Loucy (cell line): ENCODE results near the gene EDC3.
"Not testable (repeated sequence)": the region's sequence is repeated elsewhere in the genome, so short reads cannot be mapped to it uniquely, and the experiment has no call there.

Source experiments
- EZH2phosphoT487 ChIP-seq: fragments of 200-600 bp; IDR thresholded peaks from 2 replicates; pipeline ENCODE4 v1.6.1; 2018; ENCODE audit warnings: antibody characterized with exemption, mild to moderate bottlenecking, moderate library complexity, borderline replicate concordance
- TF ChIP-seq, protein P1 (sequence below): fragments of 200-600 bp; sonication (generic); conservative IDR thresholded peaks from 2 replicates; pipeline ENCODE4 v1.5.1; 2014; ENCODE audit warnings: mild to moderate bottlenecking, antibody characterized with exemption, low read length

DNA sequence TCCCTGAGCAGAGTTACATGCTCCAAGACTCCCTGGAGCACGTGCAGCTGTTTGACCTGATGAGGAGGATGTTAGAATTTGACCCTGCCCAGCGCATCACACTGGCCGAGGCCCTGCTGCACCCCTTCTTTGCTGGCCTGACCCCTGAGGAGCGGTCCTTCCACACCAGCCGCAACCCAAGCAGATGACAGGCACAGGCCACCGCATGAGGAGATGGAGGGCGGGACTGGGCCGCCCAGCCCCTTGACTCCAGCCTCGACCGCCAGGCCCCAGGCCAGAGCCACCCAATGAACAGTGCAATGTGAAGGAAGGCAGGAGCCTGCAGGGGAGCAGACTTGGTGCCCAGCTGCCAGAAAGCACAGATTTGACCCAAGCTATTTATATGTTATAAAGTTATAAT lies 66.1 kb downstream of the EDC3 start:
- TF ChIP-seq, protein P1, sequence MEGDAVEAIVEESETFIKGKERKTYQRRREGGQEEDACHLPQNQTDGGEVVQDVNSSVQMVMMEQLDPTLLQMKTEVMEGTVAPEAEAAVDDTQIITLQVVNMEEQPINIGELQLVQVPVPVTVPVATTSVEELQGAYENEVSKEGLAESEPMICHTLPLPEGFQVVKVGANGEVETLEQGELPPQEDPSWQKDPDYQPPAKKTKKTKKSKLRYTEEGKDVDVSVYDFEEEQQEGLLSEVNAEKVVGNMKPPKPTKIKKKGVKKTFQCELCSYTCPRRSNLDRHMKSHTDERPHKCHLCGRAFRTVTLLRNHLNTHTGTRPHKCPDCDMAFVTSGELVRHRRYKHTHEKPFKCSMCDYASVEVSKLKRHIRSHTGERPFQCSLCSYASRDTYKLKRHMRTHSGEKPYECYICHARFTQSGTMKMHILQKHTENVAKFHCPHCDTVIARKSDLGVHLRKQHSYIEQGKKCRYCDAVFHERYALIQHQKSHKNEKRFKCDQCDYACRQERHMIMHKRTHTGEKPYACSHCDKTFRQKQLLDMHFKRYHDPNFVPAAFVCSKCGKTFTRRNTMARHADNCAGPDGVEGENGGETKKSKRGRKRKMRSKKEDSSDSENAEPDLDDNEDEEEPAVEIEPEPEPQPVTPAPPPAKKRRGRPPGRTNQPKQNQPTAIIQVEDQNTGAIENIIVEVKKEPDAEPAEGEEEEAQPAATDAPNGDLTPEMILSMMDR: not testable (repeated sequence)
- TF ChIP-seq EZH2phosphoT487: not testable (repeated sequence)
